ENCODE data around the gene DIABLO. TPM values are rescaled to one million over a fixed set of nuclear protein-coding genes. Genes with fewer than 3 reads are reported as not detected.

The DIABLO gene
- total RNA-seq, 2 donors from 2014 or later = 54.1 to 132 TPM

- intact Hi-C loops (cut with DNase I) = no loop called here
- H3K36me3 ChIP-seq = peaks cover 6 to 8% of the 10 kb centered on the region in 2 donors
- no peaks in the 10 kb centered on the region for H3K27me3 ChIP-seq (replicated peaks; ENCODE audit: insufficient read depth)
- H3K4me3 ChIP-seq = no peak overlapping the region
- no peaks in the 10 kb centered on the region for H3K4me1 ChIP-seq (replicated peaks)
- H3K9me3 ChIP-seq = no peaks in the 10 kb centered on the region
- 87% methylated on average over 7 of the region's 7 CpGs for WGBS
- DNase-seq (ENCODE audit: low spot score) = no peak
- H3K27ac ChIP-seq = no peak overlapping the region
- no peak for TF ChIP-seq CTCF (IDR thresholded peaks at IDR 0.05)
- TF ChIP-seq POLR2AphosphoS5 (IDR thresholded peaks at IDR 0.05) = no peak
- TF ChIP-seq POLR2A (IDR thresholded peaks at IDR 0.05) = no peak
Observed at GRCh38 chr12:122235741-122236140, 9.9 kb upstream of the DIABLO start.

GRCh38 chr12:122232691-122233090, 6.8 kb upstream of the DIABLO start:
- no peak overlapping the region for H3K4me3 ChIP-seq
- intact Hi-C loops (cut with DNase I) = no loop called here
- no peaks in the 10 kb centered on the region for H3K4me1 ChIP-seq (replicated peaks)
- no peaks in the 10 kb centered on the region for H3K9me3 ChIP-seq
- H3K27ac ChIP-seq = no peak overlapping the region
- DNase-seq (ENCODE audit: low spot score) = no peak
- H3K27me3 ChIP-seq (replicated peaks; ENCODE audit: insufficient read depth) = no peaks in the 10 kb centered on the region
- 97% methylated on average over 10 of the region's 10 CpGs for WGBS
- TF ChIP-seq POLR2AphosphoS5 (IDR thresholded peaks at IDR 0.05) (no peak), CTCF (IDR thresholded peaks at IDR 0.05) (no peak), POLR2A (IDR thresholded peaks at IDR 0.05) (no peak)
- peaks cover 9% of the 10 kb centered on the region in 2 donors for H3K36me3 ChIP-seq

GRCh38 chr12:122230798-122231197, 4.9 kb upstream of the DIABLO start:
- DNase-seq (ENCODE audit: low spot score) = no peak
- TF ChIP-seq POLR2AphosphoS5 (IDR thresholded peaks at IDR 0.05) = no peak
- no peak for TF ChIP-seq CTCF (IDR thresholded peaks at IDR 0.05)
- TF ChIP-seq POLR2A (IDR thresholded peaks at IDR 0.05) = no peak
- H3K27me3 ChIP-seq (replicated peaks; ENCODE audit: insufficient read depth) = no peaks in the 10 kb centered on the region
- H3K36me3 ChIP-seq = peaks cover 9% of the 10 kb centered on the region in 2 donors
- H3K4me1 ChIP-seq (replicated peaks) = peaks cover 5% of the 10 kb centered on the region
- intact Hi-C loops (cut with DNase I) = no loop called here
- WGBS = 75% methylated on average over 6 of the region's 6 CpGs
- H3K4me3 ChIP-seq = no peak overlapping the region
- H3K27ac ChIP-seq = no peak overlapping the region
- H3K9me3 ChIP-seq = no peaks in the 10 kb centered on the region

GRCh38 chr12:122228092-122228491, 2.2 kb upstream of the DIABLO start:
- H3K4me1 ChIP-seq (replicated peaks) = peaks cover 12% of the 10 kb centered on the region
- WGBS = 88% methylated on average over 5 of the region's 5 CpGs
- H3K27me3 ChIP-seq (replicated peaks; ENCODE audit: insufficient read depth) = no peaks in the 10 kb centered on the region
- no peak overlapping the region for H3K4me3 ChIP-seq
- H3K36me3 ChIP-seq = peaks cover 9% of the 10 kb centered on the region in 2 donors
- TF ChIP-seq CTCF (IDR thresholded peaks at IDR 0.05) = no peak
- TF ChIP-seq POLR2AphosphoS5 (IDR thresholded peaks at IDR 0.05) = no peak
- TF ChIP-seq POLR2A (IDR thresholded peaks at IDR 0.05) = no peak
- H3K9me3 ChIP-seq = no peaks in the 10 kb centered on the region
- no peak overlapping the region for H3K27ac ChIP-seq
- intact Hi-C loops (cut with DNase I) = loop anchor here (5.0 kb wide), 1 partner anchor 39 kb away; the partner anchor contains the start of gene VPS33A
- no peak for DNase-seq (ENCODE audit: low spot score)

- Histone ChIP-seq H3K27me3 (replicated peaks; ENCODE audit: insufficient read depth) (no peaks in the 10 kb centered on the region), H3K9me3 (no peaks in the 10 kb centered on the region), H3K4me1 (replicated peaks) (peaks cover 12% of the 10 kb centered on the region), H3K4me3 (no peak overlapping the region), H3K27ac (no peak overlapping the region), H3K36me3 (peaks cover 6 to 9% of the 10 kb centered on the region in 2 donors)
- 90% methylated on average over 17 of the region's 17 CpGs for WGBS
- no peak for DNase-seq (ENCODE audit: low spot score)
- intact Hi-C loops (cut with DNase I) = loop anchor here (5.0 kb wide), 1 partner anchor 40 kb away; the partner anchor contains the start of gene VPS33A
- TF ChIP-seq POLR2A (IDR thresholded peaks at IDR 0.05) (no peak), CTCF (IDR thresholded peaks at IDR 0.05) (no peak)
Observed at GRCh38 chr12:122227341-122227740, 1.5 kb upstream of the DIABLO start.

Measured in prostate gland (tissue), 2 donors.